Ishikawa (cell line): ENCODE measurements around the gene ADAMTS15.

ENCODE experiments used
- CEBPB ChIP-seq: IDR thresholded peaks from 2 replicates; pipeline ENCODE4 v1.6.1; 2012
- CREB1 ChIP-seq: IDR thresholded peaks from 2 replicates; pipeline ENCODE4 v1.6.1; 2012; ENCODE audit warnings: low read depth
- EGR1 ChIP-seq: IDR thresholded peaks from 2 replicates; pipeline ENCODE4 v1.6.1; 2012
- EP300 ChIP-seq: IDR thresholded peaks from 2 replicates; pipeline ENCODE4 v1.6.1; 2012; ENCODE audit warnings: borderline replicate concordance
- NFIC ChIP-seq: IDR thresholded peaks from 2 replicates; pipeline ENCODE4 v1.6.1; 2012
- RAD21 ChIP-seq: IDR thresholded peaks from 2 replicates; pipeline ENCODE4 v1.6.1; 2012; ENCODE audit warnings: low read depth
- REST ChIP-seq: IDR thresholded peaks from 2 replicates; pipeline ENCODE4 v1.6.1; 2012; ENCODE audit warnings: low read depth, mild to moderate bottlenecking
- TAF1 ChIP-seq: IDR thresholded peaks from 2 replicates; pipeline ENCODE4 v1.6.1; 2012; ENCODE audit warnings: low read depth, mild to moderate bottlenecking
- TCF12 ChIP-seq: IDR thresholded peaks from 2 replicates; pipeline ENCODE4 v1.6.1; 2012; ENCODE audit warnings: low read depth
- TEAD4 ChIP-seq: IDR thresholded peaks from 2 replicates; pipeline ENCODE4 v1.6.1; 2012
- ZBTB7A ChIP-seq: IDR thresholded peaks from 2 replicates; pipeline ENCODE4 v1.6.1; 2012; ENCODE audit warnings: low read depth
- TF ChIP-seq, protein P1 (sequence below): IDR thresholded peaks from 2 replicates; pipeline ENCODE4 v1.6.1; 2012
- TF ChIP-seq, protein P2 (sequence below): IDR thresholded peaks from 2 replicates; pipeline ENCODE4 v1.6.1; 2012

The ADAMTS15 gene

DNA sequence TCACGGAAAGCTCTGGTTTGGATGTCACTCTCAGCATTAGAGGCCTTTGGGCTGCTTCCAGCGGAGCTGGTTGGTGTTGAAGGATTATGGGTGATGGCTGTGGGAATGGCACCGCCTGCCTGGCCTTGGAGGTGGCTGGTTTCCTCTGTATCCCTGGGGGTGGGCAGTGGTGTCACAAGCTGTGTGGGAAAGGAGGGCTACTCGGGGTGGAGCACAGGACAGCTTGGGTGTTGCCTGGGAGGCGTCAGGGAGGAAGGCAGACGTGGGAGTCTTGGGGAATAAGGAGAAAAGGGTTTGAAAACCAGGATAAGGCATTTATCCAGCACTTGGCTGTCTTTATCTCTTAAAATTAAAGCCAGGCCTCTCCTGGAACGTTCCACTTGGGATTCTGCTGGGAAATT, 71.8 kb downstream of the ADAMTS15 start:
- no peak for TF ChIP-seq TCF12
- no peak for TF ChIP-seq CREB1
- no peak for TF ChIP-seq RAD21

- TF ChIP-seq REST (no peak), EP300 (peak; percentile 19; the same call in 1 of the 2 replicates), ZBTB7A (no peak), NFIC (0 out of 2 replicates have a peak, but pooled peaks have one; percentile 25), RAD21 (no peak), TCF12 (no peak), EGR1 (no peak)
- TF ChIP-seq, protein P1, sequence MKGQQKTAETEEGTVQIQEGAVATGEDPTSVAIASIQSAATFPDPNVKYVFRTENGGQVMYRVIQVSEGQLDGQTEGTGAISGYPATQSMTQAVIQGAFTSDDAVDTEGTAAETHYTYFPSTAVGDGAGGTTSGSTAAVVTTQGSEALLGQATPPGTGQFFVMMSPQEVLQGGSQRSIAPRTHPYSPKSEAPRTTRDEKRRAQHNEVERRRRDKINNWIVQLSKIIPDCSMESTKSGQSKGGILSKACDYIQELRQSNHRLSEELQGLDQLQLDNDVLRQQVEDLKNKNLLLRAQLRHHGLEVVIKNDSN, result peak; percentile 70
Measured at GRCh38 chr11:130522284-130522961, 74.0 kb downstream of the ADAMTS15 start.

DNA sequence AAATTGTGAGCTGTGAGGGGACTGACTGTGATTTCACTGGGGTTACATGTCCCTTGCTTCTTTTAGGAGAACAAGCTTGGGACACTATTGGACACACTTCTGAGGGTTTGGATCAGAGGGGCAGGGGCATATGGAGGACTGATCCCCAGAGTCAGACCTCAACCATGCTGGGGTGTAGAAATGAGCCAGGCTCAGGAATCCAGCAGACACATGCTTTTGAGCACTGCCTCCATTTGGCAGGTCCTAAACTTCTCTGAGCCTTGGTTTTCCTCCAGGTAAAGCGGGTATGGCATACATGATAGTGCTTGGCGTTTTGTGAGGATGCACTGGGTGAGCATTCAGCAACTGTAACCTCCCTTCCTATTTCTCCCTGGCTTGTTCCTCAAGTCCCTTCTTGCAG, 74.7 kb downstream of the ADAMTS15 start:
- TF ChIP-seq TCF12, result no peak
- no peak for TF ChIP-seq CEBPB
- TF ChIP-seq EGR1, result no peak
- no peak for TF ChIP-seq RAD21
- TF ChIP-seq EP300, result no peak
- no peak for TF ChIP-seq REST
- TF ChIP-seq TAF1, result no peak
- TF ChIP-seq, protein P2, sequence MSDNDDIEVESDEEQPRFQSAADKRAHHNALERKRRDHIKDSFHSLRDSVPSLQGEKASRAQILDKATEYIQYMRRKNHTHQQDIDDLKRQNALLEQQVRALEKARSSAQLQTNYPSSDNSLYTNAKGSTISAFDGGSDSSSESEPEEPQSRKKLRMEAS, result no peak
- TF ChIP-seq, protein P1, result no peak
- no peak for TF ChIP-seq NFIC
- no peak for TF ChIP-seq TEAD4
- TF ChIP-seq ZBTB7A, result no peak
- no peak for TF ChIP-seq CREB1

- TF ChIP-seq, protein P2, result no peak
- TF ChIP-seq RAD21 (no peak), TAF1 (no peak)
- TF ChIP-seq, protein P1, result no peak
Measured at GRCh38 chr11:130523609-130524008, 75.2 kb downstream of the ADAMTS15 start.

DNA sequence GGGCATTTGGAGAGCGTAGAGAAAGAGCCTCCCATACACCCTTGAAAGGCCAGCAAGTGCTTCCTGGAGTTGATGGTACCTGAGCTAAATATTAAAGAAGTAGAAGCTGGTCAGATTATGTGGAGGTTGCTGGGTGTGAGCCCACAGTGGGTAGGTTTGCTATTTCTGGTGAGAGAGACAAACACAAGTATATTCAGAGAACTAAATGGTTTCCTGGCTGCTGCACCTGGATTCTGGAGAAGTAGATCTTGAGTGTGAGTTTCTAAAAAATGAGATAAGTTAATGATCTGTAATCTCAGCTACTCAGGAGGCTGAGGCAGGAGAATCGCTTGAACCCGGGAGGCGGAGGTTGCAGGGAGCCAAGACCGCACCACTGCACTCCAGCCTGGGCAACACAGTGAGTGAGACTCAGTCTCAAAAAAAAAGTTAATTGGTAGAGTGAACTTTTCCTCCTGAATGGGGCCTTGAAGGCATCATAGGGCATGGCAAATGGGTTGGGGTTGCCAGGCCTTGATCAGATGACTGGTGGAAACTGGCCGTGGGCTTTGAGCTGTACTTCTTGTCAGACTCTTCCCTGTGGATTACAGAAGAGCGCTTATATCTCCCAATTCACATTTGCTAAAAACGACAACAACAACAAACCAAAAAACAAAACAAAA, 75.8 kb downstream of the ADAMTS15 start:
- TF ChIP-seq ZBTB7A (no peak), TAF1 (no peak), NFIC (no peak), RAD21 (no peak), EP300 (no peak), EGR1 (no peak), CEBPB (no peak), REST (no peak)
- TF ChIP-seq, protein P2, result no peak
- TF ChIP-seq, protein P1, result no peak
